EL (cell line): ENCODE results near the gene SMPX.
"Not testable (repeated sequence)": the region's sequence is repeated elsewhere in the genome, so short reads cannot be mapped to it uniquely, and the experiment has no call there.

ENCODE experiments used
- DNase-seq: peaks from one replicate; pipeline ENCODE4 v3.0.0-alpha.2; 2016

SMPX gene

DNA sequence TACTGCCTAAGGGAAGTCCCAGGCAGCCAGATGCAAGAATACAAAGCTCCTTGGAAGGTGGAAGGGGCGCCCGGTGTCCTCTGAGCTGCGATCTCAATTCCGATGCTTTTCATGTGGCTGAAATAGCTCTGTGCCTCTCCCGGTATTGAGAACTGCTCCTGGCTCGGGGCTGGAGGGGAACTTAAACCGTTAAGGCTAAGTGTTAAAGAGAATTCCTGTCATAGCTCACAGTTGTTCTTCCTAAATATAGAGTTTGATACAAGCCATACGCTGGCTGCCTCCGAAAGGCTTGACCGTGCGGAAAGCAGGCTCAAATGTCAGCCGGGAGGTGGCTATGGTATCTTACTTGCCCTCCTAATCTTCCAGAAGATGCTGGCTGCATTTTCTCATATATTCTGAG is at the start of gene SMPX:
SMPX (minus strand) TSS at position 157 of the 400 bp plus-strand sequence. CDS start 3,826 bp downstream, outside the sequence.
- DNase-seq = no peak

DNA sequence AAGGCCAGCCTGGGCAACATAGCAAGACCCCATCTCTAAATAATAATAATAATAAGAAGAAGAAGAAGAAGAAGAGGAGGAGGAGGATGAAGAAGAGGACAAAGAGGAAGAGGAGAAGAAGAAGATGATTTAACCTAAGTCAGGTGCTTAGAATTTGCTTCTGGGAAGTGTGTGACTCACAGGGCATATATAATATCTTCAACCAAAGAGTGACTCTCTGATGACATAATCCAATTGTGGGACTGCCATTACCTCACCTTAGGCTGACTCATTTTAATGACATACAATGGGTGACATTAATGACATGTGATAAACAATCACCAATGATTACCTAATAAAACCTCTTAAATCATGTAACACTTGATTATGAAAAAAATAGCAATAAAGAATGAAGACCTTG is 48.8 kb upstream of the SMPX start:
- peak; percentile 0 for DNase-seq

DNA sequence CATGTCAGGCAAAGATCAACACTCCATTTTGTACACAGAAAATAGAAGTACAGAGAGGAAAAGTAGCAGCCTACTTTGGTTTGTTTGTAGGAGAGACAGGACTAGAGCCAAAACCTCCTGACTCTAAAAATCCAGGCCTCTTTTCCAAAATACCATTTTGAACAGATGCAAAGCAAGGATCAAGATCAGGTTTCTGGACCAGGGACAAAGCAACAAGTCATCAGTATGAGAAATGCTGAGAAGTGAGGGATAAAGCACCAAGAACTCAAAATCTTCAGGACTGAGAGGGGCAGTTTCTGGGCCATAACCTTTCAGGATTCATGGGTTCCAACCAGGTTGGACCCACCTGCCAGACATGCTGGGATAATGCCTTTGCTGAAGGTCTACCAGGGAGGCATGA is 44.9 kb upstream of the SMPX start:
- DNase-seq = no peak

DNA sequence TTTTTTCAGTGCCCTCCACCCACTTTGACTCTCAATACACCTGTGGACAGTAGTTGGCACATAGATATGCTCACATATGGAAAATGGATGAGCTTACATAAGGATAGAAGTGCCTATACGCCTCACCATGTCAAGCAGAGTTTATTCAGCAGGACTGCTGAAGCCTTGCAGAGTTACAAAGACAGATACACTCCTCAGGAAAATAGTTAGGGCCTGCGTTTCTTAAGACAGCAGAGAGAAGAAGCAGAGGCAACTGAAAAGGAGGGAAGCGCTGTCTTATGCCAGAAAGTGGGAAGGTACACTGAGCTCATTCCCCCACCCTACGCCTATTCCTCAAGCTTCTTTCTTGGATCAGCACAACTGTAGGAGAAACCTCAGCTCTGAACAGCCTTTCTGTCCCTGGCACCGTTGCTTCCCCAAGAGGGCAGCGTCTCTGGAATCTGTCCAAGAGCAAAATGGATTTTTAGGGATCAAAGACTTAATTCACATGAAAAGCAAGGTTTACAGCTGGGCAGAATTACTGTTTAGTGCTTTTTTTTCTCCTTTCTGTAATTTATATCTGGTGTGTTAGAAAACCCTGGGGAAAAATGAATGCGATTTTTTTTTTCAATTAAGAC is 44.2 kb upstream of the SMPX start:
- DNase-seq = no peak

DNA sequence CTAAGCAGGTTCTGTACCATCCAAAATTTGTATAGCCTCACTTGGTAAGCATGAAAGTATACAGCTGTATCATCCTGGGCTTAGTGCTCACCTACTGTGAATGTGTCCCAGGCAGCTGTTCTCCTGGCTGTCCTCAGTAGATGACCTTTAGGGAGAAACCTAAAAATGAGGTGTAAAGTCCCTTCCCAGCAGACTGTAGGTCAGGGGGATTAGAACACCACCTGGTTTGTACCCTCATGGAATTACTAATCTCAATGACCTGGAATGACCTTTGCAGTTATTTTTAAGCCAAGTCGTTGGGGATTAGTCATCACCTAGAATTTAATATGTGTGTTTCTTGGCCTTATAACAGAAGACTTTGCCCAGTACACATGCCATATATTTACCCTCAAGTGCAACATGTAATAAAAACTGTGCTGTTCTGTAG is 42.4 kb upstream of the SMPX start:
- no peak for DNase-seq

DNA sequence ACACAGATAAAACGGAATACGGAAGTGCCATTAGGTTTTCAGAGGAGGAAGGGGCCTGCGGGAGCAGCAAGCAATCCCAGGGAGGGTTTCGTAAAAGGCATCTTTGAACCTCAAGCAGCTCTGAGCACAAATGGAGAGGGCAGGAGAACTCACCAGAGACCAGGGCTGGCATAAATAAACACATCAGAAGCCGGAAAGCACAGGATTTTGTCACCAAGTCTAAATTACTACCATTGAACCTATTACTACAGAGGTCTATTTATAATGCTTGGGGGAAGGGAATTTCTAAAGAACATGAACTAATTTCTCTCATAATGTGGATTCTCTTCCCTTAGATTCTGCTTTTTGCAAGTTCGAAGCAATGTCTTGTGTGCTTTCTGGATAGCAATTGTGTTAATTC is 41.9 kb upstream of the SMPX start:
- no peak for DNase-seq

DNA sequence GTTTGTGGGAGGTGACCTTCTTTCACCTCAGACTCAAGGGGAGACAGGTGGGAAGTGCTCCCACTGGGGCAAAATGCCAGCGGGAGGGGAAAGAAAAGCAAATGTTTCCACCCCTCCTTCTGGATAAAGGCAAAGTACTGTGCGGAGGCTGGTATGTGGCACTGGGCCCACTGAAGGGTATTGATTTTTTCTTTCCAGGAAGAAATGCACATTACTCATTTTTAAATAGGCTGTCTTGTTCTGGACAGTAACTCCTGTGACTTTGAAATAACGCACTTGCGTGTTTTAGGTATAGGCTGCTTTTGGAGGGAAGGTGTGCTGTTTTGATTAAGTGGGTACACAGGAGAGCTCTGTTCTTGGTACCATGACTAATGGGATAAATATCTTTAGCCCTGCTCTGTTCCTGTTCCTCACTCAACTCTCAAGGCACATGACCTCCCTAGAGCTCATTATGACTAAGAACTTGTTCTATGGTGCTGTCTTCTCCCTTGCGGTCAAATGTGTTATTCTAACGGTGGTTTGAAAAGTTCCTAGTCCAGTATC is 40.8 kb upstream of the SMPX start:
- DNase-seq = no peak

DNA sequence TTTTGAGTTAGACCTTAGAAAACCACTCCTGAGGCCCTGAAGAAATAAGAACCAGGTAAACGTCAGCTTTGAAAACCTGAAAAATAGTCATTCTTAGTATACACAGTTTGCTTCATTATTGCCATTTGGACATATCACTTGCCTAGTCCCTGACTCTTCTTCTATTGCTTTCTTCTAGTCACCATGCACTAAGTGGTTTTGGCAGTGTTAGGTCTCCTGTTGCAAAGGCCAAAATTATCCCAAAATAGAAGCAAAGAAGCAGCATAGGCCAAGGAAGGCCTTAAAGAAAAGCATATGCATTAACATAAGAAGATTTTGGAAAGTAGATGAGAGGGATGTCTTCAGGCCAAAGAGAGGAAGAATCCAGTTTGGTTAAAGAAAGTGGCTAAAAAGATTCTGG is 24.1 kb upstream of the SMPX start:
- no peak for DNase-seq

DNA sequence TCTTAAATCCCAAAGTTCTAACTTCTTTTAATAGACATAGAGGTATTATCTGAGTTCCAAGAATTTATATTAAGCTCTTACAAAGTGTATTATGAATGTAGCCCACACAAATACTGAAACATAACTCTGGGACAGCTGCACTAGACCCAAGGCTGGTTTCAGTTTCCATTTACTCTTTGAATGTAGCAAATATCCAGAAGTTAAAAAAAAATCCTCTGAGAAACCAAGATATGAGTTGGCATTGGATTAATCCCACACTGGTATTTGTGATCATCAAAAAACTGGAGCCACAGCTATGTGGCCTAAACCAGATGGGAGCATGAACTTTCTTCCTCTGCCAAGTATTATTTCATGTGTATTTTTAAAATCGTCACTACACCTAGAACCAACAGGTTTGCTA is 23.6 kb upstream of the SMPX start:
- no peak for DNase-seq

DNA sequence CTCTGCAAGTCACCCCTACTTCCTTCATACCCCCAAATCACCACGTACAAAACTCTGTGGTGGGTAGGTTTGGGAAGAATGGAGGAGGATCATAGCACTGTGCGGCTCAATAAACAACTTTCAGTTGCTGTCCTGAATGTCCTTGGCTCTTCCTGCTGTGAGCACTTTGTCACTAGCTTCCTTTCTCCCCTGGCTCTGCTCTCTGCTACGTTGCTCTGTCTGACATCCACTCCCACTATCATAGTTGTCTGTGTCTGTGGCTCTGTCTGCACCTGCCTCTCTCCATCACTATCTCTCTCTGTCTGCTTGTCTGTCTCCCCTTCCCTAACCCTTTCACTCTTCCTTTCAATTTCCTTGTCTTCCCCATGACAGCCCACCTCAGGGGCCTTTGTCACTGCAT is 21.2 kb upstream of the SMPX start:
- DNase-seq = no peak

DNA sequence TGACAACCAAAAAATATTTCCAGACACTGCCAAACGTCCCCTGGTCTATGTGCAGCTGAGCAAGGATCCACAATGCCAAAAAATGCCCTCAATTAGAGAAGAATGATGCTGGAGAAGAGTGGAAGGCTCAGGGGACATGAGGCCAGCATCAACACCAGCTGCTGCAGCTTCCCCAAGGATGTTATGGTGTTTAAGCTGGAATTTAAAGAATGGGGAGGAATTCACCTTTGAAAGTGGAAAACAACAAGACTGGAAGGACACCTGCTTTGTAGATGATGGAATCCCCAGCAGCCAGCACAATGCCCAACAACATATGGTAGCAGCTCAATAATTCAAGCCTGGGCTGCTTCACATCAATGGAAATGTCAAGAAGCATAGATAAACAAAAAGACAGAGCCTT is 20.3 kb upstream of the SMPX start:
- no peak for DNase-seq

DNA sequence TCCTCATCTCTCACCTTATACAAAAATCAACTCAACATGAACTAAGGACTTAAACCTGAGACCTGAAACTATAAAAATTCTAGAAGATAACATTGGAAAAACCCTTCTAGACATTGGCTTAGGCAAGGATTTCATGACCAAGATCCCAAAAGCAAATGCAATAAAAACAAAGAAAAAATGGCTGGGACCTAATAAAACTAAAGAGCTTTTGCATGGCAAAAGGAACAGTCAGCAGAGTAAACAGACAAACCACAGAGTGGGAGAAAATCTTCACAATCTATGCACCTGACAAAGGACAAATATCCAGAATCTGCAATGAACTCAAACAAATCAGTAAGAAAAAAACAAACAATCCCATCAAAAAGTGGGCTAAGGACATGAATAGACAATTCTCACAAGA is 17.2 kb upstream of the SMPX start:
- not testable (repeated sequence) for DNase-seq

DNA sequence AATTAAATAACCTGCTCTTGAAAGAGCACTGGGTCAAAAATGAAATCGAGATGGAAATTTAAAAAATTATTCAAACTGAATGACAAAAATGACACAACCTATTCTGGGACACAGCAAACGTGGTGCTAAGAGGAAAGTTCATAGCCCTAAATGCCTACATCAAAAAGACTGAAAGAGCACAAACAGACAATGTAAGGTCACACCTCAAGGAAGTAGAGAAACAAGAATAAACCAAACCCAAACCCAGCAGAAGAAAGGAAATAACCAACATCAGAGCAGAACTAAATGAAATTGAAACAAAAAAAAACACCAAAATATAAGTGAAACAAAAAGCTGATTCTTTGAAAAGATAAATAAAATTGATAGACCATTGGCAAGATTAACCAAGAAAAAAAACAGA is 15.1 kb upstream of the SMPX start:
- DNase-seq = not testable (repeated sequence)

DNA sequence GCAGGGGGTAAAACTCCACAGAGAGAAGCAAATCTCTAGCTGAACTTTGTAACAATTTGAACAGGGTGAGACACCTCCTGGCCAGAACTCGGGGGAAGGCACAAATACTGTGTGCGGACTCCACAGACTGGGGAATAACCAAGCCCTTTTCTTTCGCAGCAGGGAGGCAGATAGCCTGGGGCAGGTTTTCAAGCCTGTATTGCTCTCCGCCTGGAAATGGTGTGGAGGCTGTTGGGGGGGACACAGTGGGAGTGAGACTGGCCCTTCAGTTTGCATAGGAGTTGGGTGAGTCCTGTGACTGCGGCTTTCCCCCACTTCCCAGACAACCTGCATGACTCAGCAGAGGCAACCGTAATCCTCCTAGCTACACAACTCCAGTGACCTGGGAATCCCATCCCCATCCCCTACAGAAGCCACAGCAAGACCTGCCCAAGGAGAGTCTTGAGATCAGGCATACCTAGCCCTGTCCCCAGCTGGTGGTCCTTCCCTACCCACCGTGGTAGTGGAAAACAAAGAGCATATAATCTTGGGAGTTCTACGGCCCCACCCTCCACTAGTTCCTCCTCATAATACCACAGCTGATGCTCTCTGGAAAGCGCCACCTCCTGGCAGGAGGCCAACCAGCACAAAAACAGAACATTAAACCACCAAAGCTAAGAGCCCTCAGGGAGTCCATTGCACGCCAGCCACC is 12.9 kb upstream of the SMPX start:
- DNase-seq = no peak

DNA sequence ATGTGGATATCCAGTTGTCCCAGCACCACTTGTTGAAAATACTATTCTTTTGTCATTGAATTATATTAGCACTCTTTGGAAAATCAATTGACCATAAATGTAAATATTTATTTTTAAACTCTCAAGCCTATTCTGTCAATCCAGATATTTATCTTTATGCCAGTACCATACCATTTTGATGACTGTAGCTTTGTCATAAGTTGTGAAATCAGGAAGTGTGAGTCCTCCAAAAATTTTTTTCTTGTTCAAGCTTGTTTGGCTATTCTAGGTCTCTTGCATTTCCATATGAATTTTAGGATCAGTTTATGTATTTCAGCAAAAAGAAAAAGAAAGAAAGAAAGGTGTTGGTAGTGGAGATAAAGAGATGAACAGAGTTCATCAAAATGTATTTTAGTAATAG is 8.2 kb upstream of the SMPX start:
- DNase-seq = no peak

DNA sequence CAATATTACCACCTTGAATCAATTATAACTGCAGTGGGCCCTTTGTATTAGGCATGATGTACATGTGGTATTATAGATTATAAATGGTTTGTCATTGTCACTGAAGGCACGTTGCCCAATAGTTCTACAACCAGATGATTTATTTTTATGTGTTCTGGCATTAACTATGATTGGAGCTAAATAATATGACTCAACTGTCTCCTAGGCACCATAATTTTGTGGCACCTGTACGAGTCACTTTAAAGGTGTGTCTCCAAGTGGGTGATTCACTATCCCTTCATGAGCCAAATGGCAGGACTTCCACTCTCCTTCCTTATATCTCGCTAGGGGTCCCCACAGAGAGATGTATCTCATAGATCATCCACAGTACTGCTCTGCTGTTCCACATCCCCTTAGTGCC is 6.1 kb upstream of the SMPX start:
- no peak for DNase-seq

DNA sequence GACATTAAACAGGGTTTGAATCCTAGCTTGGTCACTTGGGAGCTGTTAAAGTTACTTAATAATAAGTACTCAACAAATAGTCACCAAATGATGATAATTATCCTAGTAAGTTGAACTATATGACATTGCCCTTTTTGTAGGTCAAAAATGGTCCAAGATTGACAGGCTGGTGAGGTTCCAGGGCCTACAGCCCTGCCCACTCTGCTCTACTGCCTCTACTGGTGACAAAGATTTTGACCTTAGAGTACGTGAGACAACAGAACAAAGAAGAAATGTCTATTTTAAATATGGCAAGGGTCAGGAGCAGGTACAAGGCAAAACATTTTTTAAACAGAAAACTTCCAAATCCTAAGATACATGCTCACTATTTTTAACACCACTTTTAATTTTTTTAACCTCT is 572 bp upstream of the SMPX start:
- DNase-seq = no peak

DNA sequence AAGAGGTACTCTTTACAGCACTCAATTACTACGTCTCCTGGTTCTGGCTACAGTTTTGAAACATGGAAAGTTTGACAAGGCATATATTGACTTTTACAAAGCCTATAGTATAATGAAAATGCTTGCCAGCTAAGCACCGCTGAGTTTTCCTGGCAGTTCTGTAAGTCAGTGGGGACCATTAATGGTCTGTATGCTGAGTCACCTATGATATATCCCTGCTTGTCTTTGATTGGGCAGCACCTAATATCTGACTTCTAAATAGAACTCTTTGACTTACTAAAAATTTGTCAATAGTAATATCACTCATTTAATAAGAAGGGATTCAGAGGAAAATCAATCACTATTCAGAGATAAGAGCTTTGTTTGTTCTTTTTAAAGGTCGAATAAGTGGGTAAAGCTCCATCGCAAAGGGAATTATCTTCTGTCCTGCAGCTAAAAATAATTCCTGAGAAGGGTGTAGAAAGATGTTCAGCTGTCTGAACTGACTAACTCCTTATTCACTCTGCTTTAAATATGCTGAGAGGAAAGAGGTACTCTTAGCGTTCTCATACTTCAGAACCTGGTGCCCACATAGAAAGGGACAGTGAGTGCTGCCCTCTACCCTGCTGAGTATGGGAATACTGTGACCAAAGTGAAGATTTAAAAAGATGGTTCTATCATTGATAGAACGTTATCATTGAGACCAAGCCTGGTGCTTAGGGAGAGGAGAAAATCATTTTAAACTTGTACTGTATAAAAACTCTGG is 959 bp downstream of the SMPX start:
- no peak for DNase-seq

DNA sequence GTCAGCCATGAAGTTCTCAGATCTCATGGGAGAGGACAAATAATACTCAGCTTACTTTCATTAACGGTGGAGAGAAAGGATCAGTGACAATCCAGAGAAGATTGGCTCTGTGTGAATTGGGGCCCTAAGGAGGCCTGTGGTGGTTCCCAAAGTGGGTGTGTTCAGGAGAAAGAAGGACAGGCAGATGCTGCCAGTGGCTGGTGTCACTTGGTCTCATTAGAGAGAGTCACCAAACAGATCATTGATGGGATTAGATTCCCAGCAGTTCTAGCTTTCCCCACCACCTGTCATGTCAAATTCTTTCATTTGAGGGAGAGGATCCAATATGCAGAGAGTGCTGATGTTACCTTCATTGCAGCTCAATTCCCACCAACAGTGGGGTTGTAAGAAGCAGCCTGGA is 8.0 kb downstream of the SMPX start:
- no peak for DNase-seq

DNA sequence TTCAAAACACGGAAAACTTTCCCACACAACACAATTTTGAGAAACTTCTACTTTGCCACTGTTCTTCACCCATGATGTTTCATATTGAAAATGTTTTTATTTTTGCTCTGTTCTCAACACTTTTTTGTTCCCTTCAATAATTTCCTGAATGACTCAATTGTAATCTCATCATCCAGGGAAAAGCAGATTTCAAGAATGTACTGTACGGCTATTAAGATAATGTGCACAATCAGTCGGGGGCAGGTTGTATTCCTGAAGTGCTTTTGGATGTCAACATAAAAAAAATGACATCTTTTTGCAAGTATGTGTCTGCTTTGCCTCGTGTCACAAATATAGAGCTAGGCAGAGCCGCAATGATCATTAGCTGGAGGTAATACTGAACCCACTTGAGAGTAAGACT is 9.7 kb downstream of the SMPX start:
- DNase-seq = no peak

DNA sequence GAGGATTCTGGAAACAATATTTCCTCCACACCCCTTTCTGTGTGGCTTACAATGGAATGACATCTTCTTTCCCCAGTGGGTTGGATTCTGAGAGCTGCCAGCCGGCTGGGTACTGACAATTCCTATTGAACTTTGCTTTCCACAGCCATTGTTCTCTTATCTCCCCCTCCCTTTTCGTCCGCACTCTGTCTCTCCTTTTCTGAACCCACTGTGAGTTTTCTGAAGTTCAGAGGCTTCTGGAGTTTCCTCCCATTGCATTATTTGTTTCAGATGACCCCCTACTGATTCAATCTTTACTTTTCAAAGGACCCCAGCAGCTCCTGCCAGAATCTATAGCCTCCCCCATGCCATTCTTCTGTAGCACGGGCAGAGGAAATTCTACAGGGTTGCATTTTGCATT is 10.4 kb downstream of the SMPX start:
- no peak for DNase-seq

DNA sequence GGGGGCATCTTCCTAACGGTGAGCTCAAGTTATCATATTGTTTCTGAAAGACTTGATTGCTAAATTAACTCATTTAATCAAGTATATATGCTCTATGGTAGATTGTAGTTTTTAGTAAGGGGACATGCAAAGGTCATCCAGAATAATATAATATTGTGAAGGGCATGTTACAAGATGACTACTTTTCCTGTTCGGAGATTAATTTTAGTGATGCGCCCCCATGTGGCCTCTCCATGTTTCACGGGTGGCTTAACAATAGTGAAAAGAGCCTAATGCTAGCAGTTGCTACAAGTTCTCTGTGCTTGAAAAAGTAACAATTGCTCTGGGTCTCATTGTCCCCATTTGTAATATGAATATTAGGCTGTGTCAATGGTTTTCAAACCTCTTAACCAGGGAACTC is 12.2 kb downstream of the SMPX start:
- peak; percentile 12 for DNase-seq

DNA sequence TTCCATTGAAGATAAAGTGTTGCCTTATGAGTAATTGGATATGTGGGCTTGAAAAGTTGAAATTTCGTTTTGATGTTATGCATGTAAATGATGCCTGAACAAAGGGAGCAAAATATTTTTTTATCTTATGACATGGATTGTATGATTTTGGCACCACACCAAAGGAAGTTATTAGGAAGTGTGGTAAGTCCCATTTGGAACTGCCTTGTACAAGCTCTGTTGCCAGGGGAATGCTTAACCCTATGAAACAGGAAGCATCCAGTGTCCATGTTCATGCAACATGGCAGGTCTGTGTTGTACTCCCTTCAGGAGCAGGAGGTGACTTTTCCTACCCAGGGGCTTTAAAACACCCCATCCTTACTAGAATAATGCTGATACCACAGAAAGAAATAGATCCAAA is 13.2 kb downstream of the SMPX start:
- DNase-seq = no peak

DNA sequence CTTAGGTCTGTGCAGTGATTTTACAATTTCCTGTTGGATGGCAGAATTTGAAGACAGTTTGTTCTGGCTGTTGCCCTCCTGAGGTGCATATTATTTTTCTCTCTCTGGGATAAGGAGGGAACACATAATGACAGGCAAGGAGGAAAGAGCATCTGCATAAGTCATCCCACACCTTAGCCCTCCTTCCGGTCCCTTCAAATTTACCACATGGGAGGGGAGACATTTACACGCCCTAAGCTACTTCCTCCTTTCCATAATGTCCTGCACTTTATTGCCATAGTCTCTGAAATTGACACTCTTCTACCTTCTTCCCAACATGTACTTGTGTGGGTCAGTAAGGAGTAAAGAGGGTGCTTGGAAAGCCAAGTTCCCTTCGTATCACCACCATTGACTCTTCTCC is 13.9 kb downstream of the SMPX start:
- DNase-seq = no peak
